Heart left ventricle (tissue), 13 donors: ENCODE results near the gene DDIT4L.

Experiments used
- POLR2A ChIP-seq, 2 donors: fragments of 450-650 bp; IDR thresholded peaks; one replicate each; pipeline ENCODE4 v1.6.1; 2017; ENCODE audit warnings: antibody characterized with exemption in 2 of 2, mild to moderate bottlenecking in 2 of 2, moderate library complexity in 2 of 2
- TF ChIP-seq, protein P1 (sequence below), 12 donors: fragments of 200-600 bp; sonication (generic) in 4 of 12; IDR thresholded peaks; one replicate each; pipeline versions ENCODE4 v1.5.0 to v1.8.0; 2018 to 2022; ENCODE audit warnings: antibody characterized with exemption in 12 of 12, mild to moderate bottlenecking in 5 of 12
- donor health status: ischemic (EF 13 %, LVEDD 7.1; RV severe dilation, severe dysfunction).
- donor health status: DM: no; HTN: yes; CAD: no.
- donor health status: DM: no; HTN: no; CAD: no.
- donor health status: ischemic (EF 25% LVEDD 6.9; RV normal size, moderate dysfunction).
- donor health status: ischemic (EF 25% LVEDD 5.7; RV mildly dilated, moderate dysfunction).
- donor health status: ischemic (EF 35%, LVEDD 5.7; RV mildly dilated, moderate dysfunction).
- donor health status: nonischemic (EF 11% LVEDD 7.7; RV severe dilation, severe dysfunction).
- donor health status: DM: yes; HTN: yes; CAD: no.
- donor health status: PGD.
- donor health status: ischemic (EF 29% LVEDD 5.4; RV normal size, mild dysfunction).
- donor health status: nonischemic (EF 23%, LVEDD 6.1; RV moderate dilation, normal function).

DNA sequence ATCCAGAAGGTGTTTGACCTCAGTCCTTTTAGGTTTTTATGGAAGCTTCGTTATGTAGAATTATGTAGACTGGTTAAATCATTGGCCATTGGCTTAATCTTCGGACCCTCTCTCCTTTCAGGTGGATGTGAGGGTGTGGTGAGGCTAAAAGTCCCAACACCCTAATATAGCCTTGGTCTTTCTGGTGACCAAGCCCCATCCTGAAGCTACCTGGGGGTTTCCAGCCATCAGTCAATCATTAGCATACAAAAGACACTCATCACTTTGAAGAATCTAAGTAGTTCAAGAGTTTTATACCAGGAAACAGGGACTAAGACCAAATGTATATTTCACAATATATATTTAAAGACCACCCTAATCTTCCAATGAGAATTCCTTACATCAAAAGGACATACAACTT, 5.5 kb downstream of the DDIT4L start:
- TF ChIP-seq, protein P1, sequence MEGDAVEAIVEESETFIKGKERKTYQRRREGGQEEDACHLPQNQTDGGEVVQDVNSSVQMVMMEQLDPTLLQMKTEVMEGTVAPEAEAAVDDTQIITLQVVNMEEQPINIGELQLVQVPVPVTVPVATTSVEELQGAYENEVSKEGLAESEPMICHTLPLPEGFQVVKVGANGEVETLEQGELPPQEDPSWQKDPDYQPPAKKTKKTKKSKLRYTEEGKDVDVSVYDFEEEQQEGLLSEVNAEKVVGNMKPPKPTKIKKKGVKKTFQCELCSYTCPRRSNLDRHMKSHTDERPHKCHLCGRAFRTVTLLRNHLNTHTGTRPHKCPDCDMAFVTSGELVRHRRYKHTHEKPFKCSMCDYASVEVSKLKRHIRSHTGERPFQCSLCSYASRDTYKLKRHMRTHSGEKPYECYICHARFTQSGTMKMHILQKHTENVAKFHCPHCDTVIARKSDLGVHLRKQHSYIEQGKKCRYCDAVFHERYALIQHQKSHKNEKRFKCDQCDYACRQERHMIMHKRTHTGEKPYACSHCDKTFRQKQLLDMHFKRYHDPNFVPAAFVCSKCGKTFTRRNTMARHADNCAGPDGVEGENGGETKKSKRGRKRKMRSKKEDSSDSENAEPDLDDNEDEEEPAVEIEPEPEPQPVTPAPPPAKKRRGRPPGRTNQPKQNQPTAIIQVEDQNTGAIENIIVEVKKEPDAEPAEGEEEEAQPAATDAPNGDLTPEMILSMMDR (IDR thresholded peaks at IDR 0.05): no peak
- TF ChIP-seq POLR2A (IDR thresholded peaks at IDR 0.05): no peak
